Mesenchymal stem cell (in vitro differentiated cells and primary cell): ENCODE data around the gene GRM7.

Experiments used
- DNase-seq: peaks from one replicate; pipeline ENCODE4 v3.0.0-alpha.2; 2013
- H2AFZ ChIP-seq: one replicate; pipeline ENCODE4 v1.6.1; 2013; ENCODE audit warnings: low read depth, mild to moderate bottlenecking, control low read depth, inconsistent platforms, low read length, moderate library complexity
- H2AK5ac ChIP-seq: 2 replicates; pipeline ENCODE4 v1.6.1; 2013; ENCODE audit warnings: low read length, moderate library complexity, mild to moderate bottlenecking, inconsistent platforms; ENCODE audit not compliant: severe bottlenecking
- H2BK120ac ChIP-seq: one replicate; pipeline ENCODE4 v1.6.1; 2013; ENCODE audit warnings: low read depth, mild to moderate bottlenecking, inconsistent platforms, low read length, moderate library complexity
- H2BK12ac ChIP-seq, 2 experiments: one replicate each; pipeline ENCODE4 v1.6.1; 2013; ENCODE audit warnings: inconsistent platforms in 2 of 2, low read length in 2 of 2, mild to moderate bottlenecking in 2 of 2, moderate library complexity in 2 of 2, control low read depth in 1 of 2
- H2BK15ac ChIP-seq: one replicate; pipeline ENCODE4 v1.6.1; 2013; ENCODE audit warnings: mild to moderate bottlenecking, low read depth, inconsistent platforms; ENCODE audit not compliant: poor library complexity, severe bottlenecking
- H2BK5ac ChIP-seq: 2 replicates; pipeline ENCODE4 v1.6.1; 2013; ENCODE audit warnings: low read depth, mild to moderate bottlenecking, low read length, control low read depth, inconsistent platforms; ENCODE audit not compliant: poor library complexity, severe bottlenecking
- H3K14ac ChIP-seq, 2 experiments: one replicate each; pipeline ENCODE4 v1.6.1; 2013; ENCODE audit warnings: inconsistent platforms in 2 of 2, low read length in 2 of 2, control low read depth in 1 of 2, mild to moderate bottlenecking in 1 of 2, moderate library complexity in 1 of 2
- H3K18ac ChIP-seq, 2 experiments: one replicate each; pipeline ENCODE4 v1.6.1; 2013; ENCODE audit warnings: inconsistent platforms in 2 of 2, low read length in 2 of 2, control low read depth in 1 of 2, low read depth in 1 of 2, mild to moderate bottlenecking in 1 of 2
- H3K23ac ChIP-seq, 2 experiments: one replicate each; pipeline ENCODE4 v1.6.1; 2013; ENCODE audit warnings: inconsistent platforms in 2 of 2, low read length in 2 of 2, mild to moderate bottlenecking in 2 of 2, moderate library complexity in 2 of 2, control low read depth in 1 of 2
- H3K27ac ChIP-seq: 2 replicates; pipeline ENCODE4 v1.5.1; 2013; ENCODE audit warnings: mild to moderate bottlenecking, moderate library complexity, low read length, control low read depth, inconsistent platforms; ENCODE audit not compliant: poor library complexity, severe bottlenecking
- H3K27me3 ChIP-seq, 2 experiments: 2 replicates each; pipeline versions ENCODE4 v1.6.1 to v1.7.0; 2013; ENCODE audit warnings: low read length in 2 of 2, mild to moderate bottlenecking in 2 of 2, moderate library complexity in 2 of 2, control low read depth in 1 of 2, inconsistent platforms in 1 of 2; ENCODE audit not compliant: control insufficient read depth in 1 of 2, insufficient read depth in 1 of 2
- H3K36me3 ChIP-seq, 2 experiments: 2 replicates each; pipeline versions ENCODE4 v1.6.1 to v1.7.0; 2013; ENCODE audit warnings: low read length in 2 of 2, control low read depth in 1 of 2, inconsistent platforms in 1 of 2, low read depth in 1 of 2, mild to moderate bottlenecking in 1 of 2; ENCODE audit not compliant: insufficient read depth in 2 of 2, control insufficient read depth in 1 of 2
- H3K4ac ChIP-seq, 2 experiments: one replicate each; pipeline ENCODE4 v1.6.1; 2013; ENCODE audit warnings: inconsistent platforms in 2 of 2, low read length in 2 of 2, mild to moderate bottlenecking in 2 of 2, moderate library complexity in 2 of 2, control low read depth in 1 of 2, low read depth in 1 of 2
- H3K4me1 ChIP-seq: 2 replicates; pipeline ENCODE4 v1.6.1; 2013; ENCODE audit warnings: low read depth, low read length, control low read depth; ENCODE audit not compliant: control insufficient read depth, insufficient read depth
- H3K4me2 ChIP-seq: 2 replicates; pipeline ENCODE4 v1.6.1; 2013; ENCODE audit warnings: low read length, mild to moderate bottlenecking, inconsistent platforms; ENCODE audit not compliant: poor library complexity, severe bottlenecking
- H3K4me3 ChIP-seq, 2 experiments: 2 replicates each; pipeline versions ENCODE4 v1.5.1 to v1.7.0; 2013; ENCODE audit warnings: low read length in 2 of 2, mild to moderate bottlenecking in 2 of 2, control low read depth in 1 of 2, low read depth in 1 of 2; ENCODE audit not compliant: insufficient read depth in 1 of 2
- H3K79me1 ChIP-seq: replicated peaks from 2 replicates; pipeline ENCODE4 v1.6.1; 2013; ENCODE audit warnings: mild to moderate bottlenecking, control low read depth, low read length, inconsistent platforms; ENCODE audit not compliant: poor library complexity, severe bottlenecking
- H3K9ac ChIP-seq: 2 replicates; pipeline ENCODE4 v1.7.0; 2013; ENCODE audit warnings: mild to moderate bottlenecking, low read length, moderate library complexity
- H3K9me3 ChIP-seq: 2 replicates; pipeline ENCODE4 v1.7.0; 2013; ENCODE audit warnings: mild to moderate bottlenecking, low read length; ENCODE audit not compliant: control insufficient read depth
- H4K8ac ChIP-seq: one replicate; pipeline ENCODE4 v1.6.1; 2013; ENCODE audit warnings: inconsistent platforms, mild to moderate bottlenecking, low read length, moderate library complexity
- H4K91ac ChIP-seq: one replicate; pipeline ENCODE4 v1.6.1; 2013; ENCODE audit warnings: mild to moderate bottlenecking, low read length, inconsistent platforms
- WGBS: methylation state at CpG from one replicate; pipeline ENCODE4 v1.1.7; 2013; ENCODE audit warnings: mixed read lengths; 5-methylcytosine and 5-hydroxymethylcytosine counted together

Gene GRM7

GRCh38 chr3:7503431-7503830, 642.5 kb downstream of the GRM7 start:
- Histone ChIP-seq H3K4me2 (no peak overlapping the region), H3K9ac (no peak overlapping the region), H3K23ac (no peak overlapping the region), H4K8ac (no peak overlapping the region), H3K27ac (no peak overlapping the region), H3K14ac (no peak overlapping the region), H3K4me1 (peaks cover 7% of the 10 kb centered on the region), H3K9me3 (peaks cover under 1% of the 10 kb centered on the region), H3K79me1 (no peaks in the 10 kb centered on the region), H2BK12ac (no peak overlapping the region), H3K36me3 (no peaks in the 10 kb centered on the region), H3K27me3 (no peaks in the 10 kb centered on the region), H2AK5ac (no peak overlapping the region), H3K4me3 (no peak overlapping the region), H4K91ac (no peak overlapping the region), H3K18ac (no peak overlapping the region), H3K4ac (no peak overlapping the region), H2BK15ac (no peak overlapping the region), H2BK5ac (no peak overlapping the region), H2AFZ (no peak overlapping the region), H2BK120ac (no peak overlapping the region)
- 71% methylated on average over 2 of the region's 4 CpGs for WGBS
- DNase-seq = no peak

GRCh38 chr3:7504886-7505775, 644.2 kb downstream of the GRM7 start:
- Histone ChIP-seq H3K4me2 (peak overlapping the region; percentile 7), H2BK12ac (peak overlapping the region; percentile 14 to 65), H3K4me3 (no peak overlapping the region), H3K9ac (no peak overlapping the region), H3K14ac (no peak overlapping the region), H3K4ac (peak overlapping the region in 1 of 2 experiments; percentile 9), H3K27ac (peak overlapping the region; percentile 90), H3K36me3 (no peaks in the 10 kb centered on the region), H2BK120ac (peak overlapping the region; percentile 76), H3K9me3 (no peaks in the 10 kb centered on the region), H4K91ac (no peak overlapping the region), H2AFZ (no peak overlapping the region), H3K4me1 (peaks cover 7% of the 10 kb centered on the region), H4K8ac (no peak overlapping the region), H2AK5ac (peak overlapping the region; percentile 65), H2BK5ac (peak overlapping the region; percentile 82), H3K27me3 (no peaks in the 10 kb centered on the region), H3K79me1 (no peaks in the 10 kb centered on the region), H3K23ac (no peak overlapping the region), H2BK15ac (no peak overlapping the region), H3K18ac (peak overlapping the region in 1 of 2 experiments; percentile 54)
- 78% methylated on average over 3 of the region's 3 CpGs for WGBS
- peak; percentile 84 for DNase-seq

DNA sequence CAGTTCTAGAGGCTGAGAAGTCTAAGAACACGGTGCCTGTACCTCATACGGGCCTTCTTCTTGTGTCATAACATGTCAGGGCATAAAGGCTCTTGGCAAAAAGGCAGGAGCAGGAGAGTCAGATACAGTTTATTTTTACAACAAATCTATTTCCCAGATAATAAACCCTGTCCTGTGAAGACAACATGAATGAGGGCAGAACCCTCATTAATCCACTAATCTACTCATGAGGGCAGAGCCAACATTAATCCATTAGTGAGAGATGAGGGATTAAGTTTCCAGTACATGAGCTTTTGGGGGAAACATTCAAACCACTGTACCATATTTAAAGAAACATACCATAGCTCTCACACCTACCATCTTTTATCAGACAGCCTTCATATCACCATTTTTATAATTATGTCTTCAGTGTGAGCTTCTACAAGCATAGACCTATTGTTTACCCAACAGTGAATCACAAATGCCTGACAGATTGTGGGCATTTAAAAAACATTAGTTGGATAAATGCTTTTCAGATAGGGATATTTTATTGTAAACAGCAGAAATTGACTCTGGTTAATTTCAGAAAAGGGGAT, 645.8 kb downstream of the GRM7 start:
- H4K8ac ChIP-seq = no peak overlapping the region
- H3K27ac ChIP-seq = no peak overlapping the region
- H3K18ac ChIP-seq = no peak overlapping the region
- no peaks in the 10 kb centered on the region for H3K27me3 ChIP-seq
- no peaks in the 10 kb centered on the region for H3K79me1 ChIP-seq
- H2BK5ac ChIP-seq = peak overlapping the region; percentile 5
- no peak overlapping the region for H2BK120ac ChIP-seq
- no peak overlapping the region for H2AFZ ChIP-seq
- no peak overlapping the region for H2BK15ac ChIP-seq
- no peaks in the 10 kb centered on the region for H3K36me3 ChIP-seq
- no peak overlapping the region for H2AK5ac ChIP-seq
- no peak overlapping the region for H3K9ac ChIP-seq
- H3K23ac ChIP-seq = no peak overlapping the region
- H3K4me1 ChIP-seq = peaks cover 7% of the 10 kb centered on the region
- H3K4me2 ChIP-seq = no peak overlapping the region
- no peak for DNase-seq
- no peak overlapping the region for H3K4me3 ChIP-seq
- H4K91ac ChIP-seq = no peak overlapping the region
- H3K14ac ChIP-seq = no peak overlapping the region
- H3K4ac ChIP-seq = no peak overlapping the region
- H3K9me3 ChIP-seq = peaks cover 3% of the 10 kb centered on the region
- 81% methylated on average over 2 of the region's 2 CpGs for WGBS
- no peak overlapping the region for H2BK12ac ChIP-seq

- Histone ChIP-seq H2BK12ac (no peak overlapping the region), H3K9ac (no peak overlapping the region), H3K4me1 (peaks cover 7% of the 10 kb centered on the region), H3K4ac (no peak overlapping the region), H3K4me3 (no peak overlapping the region), H4K91ac (no peak overlapping the region), H3K27me3 (no peaks in the 10 kb centered on the region), H2BK5ac (no peak overlapping the region), H3K79me1 (no peaks in the 10 kb centered on the region), H3K23ac (no peak overlapping the region), H3K14ac (no peak overlapping the region), H2AFZ (no peak overlapping the region), H3K18ac (no peak overlapping the region), H2BK15ac (no peak overlapping the region), H3K9me3 (peaks cover 3% of the 10 kb centered on the region), H3K27ac (no peak overlapping the region), H3K36me3 (no peaks in the 10 kb centered on the region), H2BK120ac (no peak overlapping the region), H2AK5ac (no peak overlapping the region), H4K8ac (no peak overlapping the region), H3K4me2 (no peak overlapping the region)
- DNase-seq = no peak
- 100% methylated on average over 1 of the region's 2 CpGs for WGBS
These were observed 647.9 kb downstream of the GRM7 start for GRCh38 chr3:7508821-7509220.
